Right forelimb (tissue), 1 donor: ENCODE measurements around the gene ARHGAP40.

ENCODE experiments used
- DNase-seq: peaks from one replicate; pipeline ENCODE4 v3.0.0-alpha.2; 2018

The ARHGAP40 gene

GRCh38 chr20:38601216-38602184, at the start of gene ARHGAP40:
TSS of gene ARHGAP40 (plus strand) at chr20:38601809.
- no peak for DNase-seq

GRCh38 chr20:38554986-38555385, 46.6 kb upstream of the ARHGAP40 start:
- no peak for DNase-seq

DNA sequence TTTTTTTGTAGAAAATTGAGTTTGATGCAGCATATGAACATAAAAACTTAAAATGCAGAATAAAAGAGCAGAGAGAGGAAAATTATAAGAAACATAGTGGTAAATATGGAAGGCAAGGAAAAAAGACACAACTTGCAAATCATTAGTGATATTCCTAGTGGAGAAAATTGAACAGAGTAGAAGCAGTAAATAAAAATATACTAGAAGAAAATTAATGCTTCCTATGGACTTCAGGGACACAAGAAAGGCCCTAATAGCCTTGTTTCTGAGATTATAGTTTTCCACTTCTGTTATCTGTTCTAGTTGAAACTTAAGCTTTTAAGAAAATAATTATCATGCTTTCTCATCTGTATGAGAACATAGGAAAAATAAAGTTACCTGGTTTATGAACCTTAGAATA, 46.2 kb upstream of the ARHGAP40 start:
- DNase-seq: no peak

- no peak for DNase-seq
These were observed 44.4 kb upstream of the ARHGAP40 start for GRCh38 chr20:38557174-38557573.

GRCh38 chr20:38558596-38559360, 42.8 kb upstream of the ARHGAP40 start:
- no peak for DNase-seq

DNA sequence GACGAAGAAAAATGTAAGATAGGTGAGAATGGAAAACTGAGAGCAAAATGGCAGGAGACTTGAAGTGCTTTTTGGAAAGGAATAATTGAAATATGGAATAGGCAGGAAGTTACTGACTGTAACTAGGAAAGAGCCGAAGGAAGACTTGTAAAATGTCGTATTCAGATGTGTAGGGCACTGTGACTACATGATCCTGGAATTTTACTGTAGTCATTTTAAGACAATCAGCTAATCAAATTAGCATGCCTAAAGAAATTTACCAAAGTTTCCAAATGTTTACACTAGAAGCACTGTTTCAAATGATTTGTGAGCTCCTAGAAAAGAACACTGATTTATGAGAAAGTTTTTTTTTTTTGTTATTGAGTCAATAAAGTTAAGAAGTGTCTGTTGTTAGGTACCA, 41.8 kb upstream of the ARHGAP40 start:
- no peak for DNase-seq

GRCh38 chr20:38563802-38564431, 37.7 kb upstream of the ARHGAP40 start:
- DNase-seq: no peak

- no peak for DNase-seq
These were observed 36.9 kb upstream of the ARHGAP40 start for GRCh38 chr20:38564680-38565079.

DNA sequence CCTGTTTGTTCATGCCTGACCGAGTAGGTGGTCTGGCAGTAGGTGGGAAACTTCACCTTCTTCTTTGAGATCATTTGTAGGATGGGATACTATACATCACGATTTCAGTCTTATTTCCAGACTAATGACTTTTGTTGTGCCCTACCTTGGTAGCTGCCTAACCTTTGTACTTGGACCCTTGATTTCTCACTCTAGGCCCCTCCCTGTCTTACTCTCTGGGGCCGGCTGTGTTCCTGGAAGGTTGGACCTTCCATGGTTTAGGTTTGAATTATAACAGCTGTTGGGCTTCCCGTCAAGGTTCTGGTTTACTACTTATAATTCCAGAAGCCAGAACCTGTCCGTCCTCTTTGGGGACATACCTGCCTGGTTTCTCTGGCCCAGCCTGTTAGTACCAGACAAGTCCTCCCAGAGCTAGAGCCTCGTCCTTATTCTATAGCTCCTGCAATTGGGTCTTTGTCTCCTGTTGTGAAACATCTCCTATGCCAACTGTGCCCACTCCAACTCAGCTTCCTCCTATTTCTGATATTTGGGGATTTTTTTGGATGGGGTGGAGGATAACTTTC, 35.5 kb upstream of the ARHGAP40 start:
- DNase-seq: no peak

- DNase-seq: no peak
These were observed 31.7 kb upstream of the ARHGAP40 start for GRCh38 chr20:38569747-38570525.

GRCh38 chr20:38573413-38573812, 28.2 kb upstream of the ARHGAP40 start:
- DNase-seq: no peak

DNA sequence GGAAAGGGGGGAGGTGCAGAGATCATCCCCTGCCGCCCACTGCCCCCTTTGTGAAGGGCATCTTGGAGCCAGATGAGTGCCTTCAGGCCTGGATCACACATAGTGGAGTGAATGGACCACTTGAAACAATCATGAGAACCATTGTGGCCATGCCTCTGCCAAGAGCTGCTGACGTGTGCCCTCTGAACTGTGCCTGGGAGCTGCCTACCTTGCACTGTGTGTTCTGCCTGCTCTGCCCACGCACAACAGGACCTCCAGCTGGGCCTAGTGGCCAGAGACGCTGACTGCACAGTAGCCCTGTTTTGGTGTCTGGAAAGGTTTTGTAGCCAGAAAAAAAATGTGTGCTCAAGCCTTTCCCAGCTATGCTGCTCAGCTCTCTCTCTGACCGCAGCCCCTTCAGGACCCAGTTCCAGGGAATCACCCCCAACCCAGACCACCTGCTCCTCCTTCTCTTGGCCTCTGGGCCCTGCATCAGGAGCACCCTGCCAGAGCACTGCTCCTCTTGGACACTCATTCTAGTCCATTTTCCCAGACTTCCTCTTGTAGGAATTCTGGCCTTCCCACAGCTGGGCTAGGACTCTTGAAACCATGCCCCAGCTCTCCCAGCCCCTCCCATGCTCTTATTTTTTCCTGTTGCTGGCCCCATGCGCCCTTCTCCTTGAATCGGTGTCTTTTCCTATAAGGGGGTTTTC, 22.2 kb upstream of the ARHGAP40 start:
- DNase-seq: no peak

- no peak for DNase-seq
These were observed 21.7 kb upstream of the ARHGAP40 start for GRCh38 chr20:38579921-38580320.

GRCh38 chr20:38581013-38581412, 20.6 kb upstream of the ARHGAP40 start, which contains the start of gene ADIG:
TSS of gene ADIG (plus strand) at chr20:38581197. CDS start at chr20:38581251, 54 bp downstream.
- DNase-seq: no peak

GRCh38 chr20:38581830-38582358, 19.7 kb upstream of the ARHGAP40 start:
- no peak for DNase-seq

- DNase-seq: no peak
These were observed 18.3 kb upstream of the ARHGAP40 start for GRCh38 chr20:38583306-38583705.

DNA sequence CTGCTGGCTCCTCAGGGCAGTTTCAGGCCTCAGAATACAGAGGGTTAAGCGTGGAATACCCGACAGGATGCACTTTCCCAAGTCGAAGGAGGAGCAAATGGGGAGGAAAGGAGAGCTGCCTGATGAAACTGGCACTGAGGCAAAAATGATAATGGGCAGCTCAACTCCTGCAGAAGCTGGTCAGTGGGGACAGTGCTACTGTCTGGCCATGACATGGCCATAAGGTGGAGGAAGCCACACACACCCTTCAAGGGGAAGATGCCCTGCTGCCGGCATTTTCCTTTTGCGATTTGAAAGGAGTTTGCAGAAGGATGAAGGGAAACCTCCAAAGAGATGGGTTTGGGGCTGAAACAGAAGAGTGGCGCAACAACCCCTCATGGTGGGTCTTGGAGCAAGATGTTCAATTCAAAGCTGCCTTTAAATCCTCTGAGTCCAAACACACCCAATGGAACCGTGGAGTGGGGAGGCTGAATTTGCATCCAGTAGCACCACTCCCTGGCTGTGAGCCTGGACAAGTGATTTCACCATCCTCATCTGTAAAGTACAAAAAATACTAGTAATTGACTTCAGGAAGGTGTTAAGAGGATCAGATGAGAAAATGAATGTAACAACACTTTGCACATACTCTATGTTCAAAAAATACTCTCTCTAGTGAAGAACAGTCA, 17.4 kb upstream of the ARHGAP40 start:
- DNase-seq: no peak

DNA sequence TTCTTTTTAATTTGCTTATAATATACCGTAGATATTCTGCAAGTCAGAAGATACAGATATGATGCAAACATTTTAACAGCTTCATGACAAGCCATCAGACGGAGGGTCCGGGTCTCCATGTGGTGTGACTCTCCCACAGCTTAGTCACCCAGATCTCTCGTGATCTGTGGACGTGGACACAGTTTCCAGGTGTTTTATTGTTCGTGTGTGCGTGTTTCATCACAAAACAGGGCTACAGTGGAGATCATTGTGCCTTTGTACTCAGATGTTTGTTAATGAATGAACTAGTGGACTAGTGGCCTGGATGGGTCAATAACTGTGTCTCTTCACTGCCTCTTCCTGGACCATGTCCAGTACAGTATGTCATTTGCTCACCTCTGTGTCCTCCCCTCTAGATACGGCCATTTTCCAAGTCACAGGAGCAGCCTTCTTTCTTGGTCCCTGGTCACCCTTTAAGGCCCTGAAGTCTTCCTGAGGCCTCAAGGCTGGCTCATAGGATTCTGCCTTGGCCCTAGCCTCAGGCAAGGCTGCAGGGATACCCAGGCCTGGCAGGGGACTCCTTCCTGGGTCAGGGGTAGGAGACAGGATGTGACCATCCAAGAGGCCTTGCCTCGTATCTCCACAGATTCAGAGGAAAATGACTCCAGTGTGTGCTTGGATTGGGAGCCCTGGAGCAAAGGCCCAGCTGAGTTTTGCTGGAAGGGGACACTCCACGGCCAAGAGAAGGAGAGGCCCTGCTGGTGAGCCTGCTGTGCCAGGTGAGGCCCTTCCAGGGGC, 16.0 kb upstream of the ARHGAP40 start:
- no peak for DNase-seq

DNA sequence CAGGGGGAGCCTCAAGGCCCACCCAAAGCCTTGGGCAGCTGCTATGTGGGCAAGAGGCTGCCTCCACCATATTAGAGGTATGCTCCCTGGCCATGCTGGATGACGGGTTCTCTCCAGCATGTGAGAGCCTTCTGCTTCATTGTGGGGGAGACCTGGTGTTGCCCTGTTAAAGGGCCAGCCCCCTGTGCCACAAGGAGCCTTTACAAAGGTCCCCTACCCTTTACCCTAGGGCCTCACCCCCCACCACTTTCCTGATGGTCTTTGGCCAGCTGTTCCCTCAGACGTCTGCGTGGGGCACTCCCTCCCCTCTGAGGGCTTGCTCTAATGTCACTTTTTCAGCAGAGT, 15.5 kb upstream of the ARHGAP40 start:
- DNase-seq: no peak

DNA sequence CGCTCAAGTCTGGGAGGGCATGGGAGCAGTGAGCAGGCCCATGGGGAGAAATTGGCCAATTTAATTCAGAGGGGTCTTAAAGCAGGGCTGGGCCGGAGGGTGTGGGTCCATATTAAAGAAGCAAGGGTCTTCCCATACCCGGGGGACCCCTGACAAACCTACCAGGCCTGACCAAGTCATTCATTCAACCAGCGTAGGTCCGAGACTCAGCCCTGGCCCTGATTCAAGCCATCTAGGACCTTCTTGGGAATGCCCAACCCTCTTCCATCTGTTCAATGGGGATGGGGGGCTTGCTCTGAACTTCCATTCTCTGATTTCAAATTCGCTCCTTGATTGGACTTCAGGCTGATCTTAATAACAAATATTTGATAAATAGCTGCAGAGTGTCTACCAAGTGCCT, 13.3 kb upstream of the ARHGAP40 start:
- DNase-seq: no peak
